CD4-positive, alpha-beta T cell treated with Interleukin-10 for 1 hour (primary cell): ENCODE measurements around the gene ATP6V0E1.

Experiments used
- DNase-seq: peaks from one replicate; pipeline ENCODE4 v3.0.0-alpha.2; 2020

ATP6V0E1 gene

DNA sequence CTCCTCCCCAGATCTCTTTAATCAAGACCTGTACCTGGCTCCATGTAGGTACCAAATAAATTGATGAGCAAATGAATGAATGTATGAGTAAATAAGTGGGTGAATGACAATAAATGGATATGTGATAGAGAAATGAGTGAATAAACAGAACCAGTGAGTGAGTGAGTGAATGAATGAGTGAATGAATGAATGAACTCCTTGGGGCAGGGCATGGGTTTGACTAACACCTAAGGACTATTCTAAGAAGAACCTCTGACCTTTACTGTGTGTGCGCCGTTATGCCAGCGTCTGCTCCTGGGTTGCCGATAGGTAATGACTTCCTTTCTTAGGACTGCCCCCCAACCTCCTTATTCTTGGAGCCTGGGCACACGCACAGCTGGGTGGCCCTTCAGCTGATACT is 26.1 kb upstream of the ATP6V0E1 start:
- no peak for DNase-seq

GRCh38 chr5:172958331-172959046 is 25.1 kb upstream of the ATP6V0E1 start:
- peak; percentile 69 for DNase-seq

DNA sequence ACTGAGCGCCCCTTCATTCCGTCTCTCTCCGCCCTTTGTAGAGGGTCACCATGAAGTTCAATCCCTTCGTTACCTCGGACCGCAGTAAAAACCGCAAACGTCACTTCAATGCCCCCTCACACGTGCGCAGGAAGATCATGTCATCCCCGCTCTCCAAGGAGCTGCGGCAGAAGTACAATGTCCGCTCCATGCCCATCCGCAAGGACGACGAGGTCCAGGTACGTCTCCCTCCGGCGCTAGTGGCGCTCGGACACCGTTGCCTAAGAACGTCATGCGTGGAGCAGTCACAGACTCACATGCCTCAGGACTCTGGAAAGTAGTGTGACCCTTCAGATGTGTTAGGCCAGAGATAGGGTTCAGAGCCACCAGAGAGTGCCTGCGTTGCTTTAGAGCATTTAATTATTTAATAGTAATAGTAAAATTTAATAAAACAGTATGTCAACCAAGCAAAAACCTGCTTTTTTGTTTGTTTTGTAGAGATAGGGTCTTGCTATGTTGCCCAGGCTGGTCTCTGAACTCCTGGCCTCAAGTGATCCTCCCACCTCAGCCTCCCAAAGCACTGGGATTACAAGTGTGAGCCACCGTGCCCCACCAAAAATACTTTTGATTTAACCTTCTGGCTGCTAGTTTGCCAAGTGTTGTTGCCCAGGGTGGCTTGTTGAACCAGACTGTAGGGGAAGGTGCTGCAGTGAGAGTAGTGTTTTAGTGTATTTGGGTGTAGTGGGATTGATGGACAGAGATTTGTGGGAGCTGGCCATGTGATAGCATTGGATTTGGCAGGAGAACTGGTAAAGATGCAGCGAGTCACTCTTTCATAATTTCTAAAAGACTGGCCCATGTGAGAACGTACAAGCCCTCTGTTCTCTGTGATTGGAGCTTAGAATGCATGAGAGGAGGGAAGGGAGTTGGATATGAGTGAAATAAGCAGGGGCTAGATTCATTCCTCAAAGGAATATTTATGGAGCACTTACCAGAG is 23.5 kb upstream of the ATP6V0E1 start:
- DNase-seq: no peak

- no peak for DNase-seq
Observed at GRCh38 chr5:172969921-172970320, 13.7 kb upstream of the ATP6V0E1 start.

- no peak for DNase-seq
Observed at GRCh38 chr5:172971482-172971881, 12.1 kb upstream of the ATP6V0E1 start.

DNA sequence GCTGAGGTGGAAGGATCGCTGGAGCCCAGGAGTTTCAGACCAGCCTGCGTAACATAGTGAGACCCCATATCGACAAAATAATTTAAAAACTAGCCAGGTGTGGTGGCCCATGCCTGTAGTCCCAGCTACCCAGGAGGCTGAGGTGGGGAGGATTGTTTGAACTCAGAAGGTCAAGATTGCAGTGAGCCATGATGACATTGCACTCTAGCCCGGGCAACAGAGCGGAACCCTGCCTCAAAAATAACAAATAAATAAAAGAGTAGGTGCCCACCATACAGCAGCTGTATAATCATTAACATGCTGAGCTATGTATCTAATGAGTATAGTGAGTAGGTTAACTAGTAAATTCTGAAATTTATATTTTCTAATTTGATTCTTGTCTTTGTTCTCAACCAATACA is 11.0 kb upstream of the ATP6V0E1 start:
- no peak for DNase-seq

DNA sequence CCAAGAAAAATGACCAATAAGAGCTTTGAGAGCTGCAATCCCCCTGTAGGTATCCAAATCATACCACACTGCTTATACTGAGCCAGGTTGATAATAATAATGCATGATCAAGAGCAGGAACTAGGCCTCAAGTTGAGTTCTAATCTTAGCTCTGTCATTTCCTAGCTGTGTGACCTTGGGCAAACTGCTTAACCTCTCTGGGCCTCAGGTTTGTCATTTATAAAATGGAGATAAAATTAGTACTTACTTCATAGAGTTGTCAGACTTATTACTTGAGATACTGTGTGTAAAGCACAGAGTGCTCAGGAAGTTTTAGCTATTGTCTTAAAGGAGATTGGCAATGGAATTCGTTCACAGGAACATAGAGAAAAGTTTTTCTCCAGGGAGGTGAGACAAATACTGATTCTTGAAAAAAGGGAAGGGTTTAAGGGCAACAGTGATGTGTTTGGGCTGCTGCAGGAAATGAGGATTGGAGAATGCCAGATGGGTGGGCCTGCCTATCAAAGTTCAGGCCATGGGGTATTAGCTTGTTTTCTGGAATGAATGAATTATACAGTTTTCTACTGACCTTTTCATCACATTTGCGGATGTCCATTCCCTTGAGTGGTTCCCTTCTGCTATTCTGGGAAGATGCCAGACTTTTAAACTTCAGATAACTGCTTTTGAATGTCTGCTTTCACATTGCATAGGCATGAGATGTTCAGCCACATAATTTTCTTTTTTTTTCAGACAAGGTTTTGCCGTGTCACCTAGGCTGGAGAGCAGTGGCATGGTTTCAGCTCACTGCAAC is 10.2 kb upstream of the ATP6V0E1 start:
- DNase-seq: no peak

DNA sequence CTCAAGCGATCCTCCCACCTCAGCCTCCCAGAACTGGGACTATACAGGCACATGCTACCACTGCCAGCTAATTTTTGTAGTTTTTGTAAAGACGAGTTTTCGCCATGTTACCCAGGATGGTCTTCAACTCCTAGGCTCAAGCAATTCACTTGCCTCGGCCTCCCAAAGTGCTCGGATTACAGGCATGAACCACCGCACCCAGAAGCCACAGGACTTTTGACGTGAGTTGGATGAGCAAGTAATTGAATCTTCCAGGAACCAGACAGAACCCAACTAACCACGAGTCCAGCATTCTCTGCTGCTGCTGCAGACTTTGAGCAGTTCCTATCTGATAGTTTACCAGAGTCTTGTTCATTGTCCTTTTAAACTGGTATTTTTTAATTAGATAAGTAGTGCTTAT is 9.6 kb upstream of the ATP6V0E1 start:
- no peak for DNase-seq

DNA sequence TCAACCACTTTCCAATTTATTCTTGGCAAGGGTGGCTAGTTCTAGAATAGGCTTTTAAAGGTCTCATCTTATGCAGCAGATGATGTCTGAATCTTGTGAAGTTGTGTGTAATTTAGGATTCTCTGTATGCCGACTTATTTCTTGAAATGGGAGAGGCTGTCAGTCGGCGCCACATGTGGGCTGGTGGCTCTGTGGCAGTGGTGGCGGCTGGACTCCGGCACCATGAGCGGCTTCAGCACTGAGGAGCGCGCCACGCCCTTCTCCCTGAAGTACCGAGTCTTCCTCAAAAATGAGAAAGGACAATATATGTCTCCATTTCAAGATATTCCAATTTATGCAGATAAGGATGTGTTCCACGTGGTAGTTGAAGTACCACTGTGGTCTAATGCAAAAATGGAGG is 8.3 kb upstream of the ATP6V0E1 start:
- DNase-seq: no peak

DNA sequence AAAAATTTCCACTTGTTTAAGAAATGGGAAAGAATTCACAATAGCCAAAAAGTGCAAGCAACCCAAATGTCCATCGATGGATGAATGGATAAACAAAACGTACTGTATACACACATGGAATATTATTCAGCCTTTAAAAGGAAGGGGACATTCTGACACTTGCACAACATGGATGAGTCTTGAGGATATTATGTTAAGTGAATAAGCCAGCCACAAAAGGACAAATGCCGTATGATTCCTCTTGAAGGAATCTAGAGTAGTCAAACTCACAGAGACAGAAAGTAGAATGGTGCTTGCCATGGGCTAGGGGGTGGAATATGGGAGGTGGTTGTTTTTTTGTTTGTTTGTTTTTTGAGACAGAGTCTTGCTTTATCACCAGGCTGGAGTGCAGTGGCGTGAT is 3.8 kb upstream of the ATP6V0E1 start:
- DNase-seq: no peak

DNA sequence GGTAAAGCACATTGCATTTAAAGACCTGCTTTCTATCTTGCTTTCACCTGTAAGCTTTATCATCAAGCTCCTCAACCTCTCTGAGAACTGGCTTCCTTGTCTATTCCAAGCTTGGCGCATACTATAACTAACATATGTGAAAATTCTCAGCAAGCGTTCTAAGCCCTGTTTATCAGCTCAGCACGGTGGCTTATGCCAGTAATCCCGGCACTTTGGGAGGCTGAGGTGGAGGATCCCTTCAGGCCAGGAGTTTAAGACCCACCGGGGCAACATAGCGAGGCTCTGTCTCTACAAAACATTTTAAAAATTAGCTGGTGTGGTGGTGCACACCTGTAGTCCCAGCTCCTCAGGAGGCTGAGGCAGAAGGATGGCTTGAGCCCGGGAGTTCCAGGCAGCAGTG is 1.6 kb upstream of the ATP6V0E1 start:
- DNase-seq: no peak

DNA sequence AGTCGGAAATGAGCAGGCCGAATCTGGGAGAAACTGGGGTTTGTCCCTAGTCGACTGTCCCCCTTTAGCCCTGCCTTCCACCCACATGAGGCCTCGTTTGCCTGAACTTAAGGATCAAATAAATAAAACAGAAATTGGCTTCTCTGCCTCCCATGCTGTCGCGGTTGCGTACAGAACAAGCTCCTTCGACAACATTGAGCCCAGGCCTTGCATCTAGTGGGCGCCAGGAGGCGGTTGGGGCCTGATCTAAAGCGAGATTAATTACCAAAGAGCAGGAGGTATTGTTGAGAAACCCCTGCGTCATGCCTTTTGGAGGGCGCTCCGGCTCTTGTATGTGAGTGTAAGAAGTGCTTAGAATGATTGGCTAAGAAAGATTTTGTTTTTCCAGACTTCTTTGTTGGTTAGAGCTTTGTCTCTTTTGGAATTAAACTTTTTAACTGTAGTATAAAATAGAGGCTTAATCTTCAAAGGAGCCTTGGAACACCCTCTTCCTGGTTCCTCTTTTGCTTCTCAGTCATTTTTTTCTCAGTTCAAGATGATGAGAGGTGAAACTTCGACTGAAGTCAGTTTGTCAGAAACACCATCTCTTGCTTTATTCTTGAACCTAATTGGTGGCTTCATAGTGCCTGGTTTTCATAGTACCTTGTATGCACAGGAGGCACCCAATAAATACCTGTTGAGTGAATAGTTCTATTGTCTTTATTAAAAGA is 828 bp downstream of the ATP6V0E1 start:
- DNase-seq: peak; percentile 81

DNA sequence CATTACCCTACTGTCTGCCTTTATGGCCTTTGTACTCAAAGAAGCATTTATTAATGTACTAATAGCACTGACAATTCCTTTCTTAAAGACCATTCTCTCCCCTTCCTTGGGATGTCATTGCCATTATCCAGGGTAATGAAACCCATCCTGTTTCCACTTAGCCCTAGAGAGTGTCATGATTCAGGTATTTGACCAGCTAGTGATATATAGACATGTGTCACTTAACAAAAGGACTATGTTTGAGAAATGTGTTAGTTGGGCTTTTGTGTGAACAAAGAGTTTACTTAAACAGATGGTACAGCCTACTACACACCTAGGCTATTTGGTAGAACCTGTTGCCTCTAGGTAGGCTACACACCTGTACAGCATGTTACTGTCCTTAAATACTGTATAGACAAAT is 2.0 kb downstream of the ATP6V0E1 start:
- no peak for DNase-seq

GRCh38 chr5:172988276-172988675 is 4.7 kb downstream of the ATP6V0E1 start:
- no peak for DNase-seq

- no peak for DNase-seq
Observed at GRCh38 chr5:172990776-172991175, 7.2 kb downstream of the ATP6V0E1 start.

DNA sequence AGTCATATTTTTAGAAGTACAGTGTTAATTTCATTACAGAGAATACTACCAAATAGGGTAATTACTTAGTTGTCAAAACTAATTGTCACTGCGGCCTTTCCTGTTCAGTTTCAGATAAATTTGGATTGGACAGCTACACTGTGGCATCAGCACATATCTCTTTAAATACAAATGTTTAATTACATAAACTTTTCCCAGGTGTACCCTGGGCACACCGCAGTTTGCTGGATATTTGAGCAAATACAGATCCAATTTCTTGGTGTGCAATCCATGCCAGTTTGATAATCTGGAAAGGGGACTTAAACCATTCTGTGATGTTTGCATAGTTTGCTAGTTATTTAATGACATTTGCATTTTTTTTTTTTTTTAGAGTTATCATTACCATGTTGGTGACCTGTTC is 10.8 kb downstream of the ATP6V0E1 start:
- no peak for DNase-seq

- DNase-seq: no peak
Observed at GRCh38 chr5:172999372-172999973, 15.9 kb downstream of the ATP6V0E1 start.

DNA sequence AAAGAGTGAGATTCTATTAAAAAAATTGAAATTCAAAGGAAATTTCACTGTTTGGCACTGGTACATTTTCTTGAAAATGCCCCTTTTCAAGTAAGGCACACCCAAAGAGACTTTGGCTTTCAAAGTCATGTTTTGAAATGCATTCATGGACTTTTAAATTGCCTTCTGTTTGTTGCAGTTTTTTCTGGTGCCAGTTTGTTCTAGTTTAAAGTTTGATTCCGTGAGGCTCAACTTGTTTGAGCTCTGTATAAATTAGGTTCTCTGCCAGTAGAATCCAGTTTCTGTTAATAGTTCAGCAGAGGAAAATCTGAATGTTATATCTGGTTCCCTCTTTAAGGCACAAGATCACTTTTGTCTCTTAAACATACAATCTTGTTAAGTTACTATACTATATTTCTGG is 16.4 kb downstream of the ATP6V0E1 start:
- DNase-seq: no peak

DNA sequence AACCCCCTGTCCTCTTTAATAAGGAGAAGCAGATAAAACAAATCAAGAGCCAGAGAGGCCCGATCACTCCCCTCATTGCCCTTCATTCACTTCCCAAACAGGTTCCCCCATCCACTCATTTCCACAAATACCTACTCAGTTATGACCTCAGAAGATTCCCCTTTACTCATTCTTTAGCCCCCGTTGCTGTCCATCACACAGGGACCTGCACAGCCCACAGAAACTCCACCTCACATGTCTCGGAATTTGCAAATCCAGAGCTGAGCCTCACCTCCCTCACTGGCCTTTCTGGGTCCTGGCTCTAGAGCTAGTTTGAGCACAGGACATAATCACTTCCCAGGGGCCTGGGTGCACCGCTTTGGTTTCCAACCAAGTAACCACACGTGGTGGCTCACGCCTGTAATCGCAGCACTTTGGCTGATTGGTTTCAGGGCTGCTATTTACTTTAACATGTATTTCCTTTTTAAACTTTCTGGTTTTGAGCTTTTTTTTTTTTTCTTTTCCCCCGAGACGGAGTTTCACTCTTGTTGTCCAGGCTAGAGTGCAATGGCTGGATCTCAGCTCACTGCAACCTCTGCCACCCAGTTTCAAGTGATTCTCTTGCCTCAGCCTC is 17.8 kb downstream of the ATP6V0E1 start:
- peak; percentile 13 for DNase-seq

GRCh38 chr5:173003360-173003759 is 19.8 kb downstream of the ATP6V0E1 start:
- DNase-seq: no peak

GRCh38 chr5:173004013-173004412 is 20.4 kb downstream of the ATP6V0E1 start:
- no peak for DNase-seq

DNA sequence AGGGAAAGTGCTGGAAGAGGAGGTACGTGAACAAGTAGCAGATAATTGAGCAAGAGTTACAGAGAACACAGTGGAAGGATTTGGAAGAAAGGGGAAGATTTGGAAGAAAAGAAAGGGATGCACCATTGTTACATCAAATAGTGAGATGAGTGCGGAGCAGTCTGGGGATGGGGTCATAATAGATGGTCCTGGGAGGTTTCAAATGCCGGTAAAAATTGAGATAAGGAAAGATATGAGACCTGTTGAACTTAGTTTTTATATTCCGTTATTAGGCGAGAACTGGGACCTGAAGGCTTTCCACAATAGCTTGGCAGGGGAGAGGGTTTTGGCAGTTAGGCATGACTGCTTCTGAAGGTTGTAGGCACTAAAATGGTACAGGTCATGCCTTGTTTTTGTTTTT is 20.9 kb downstream of the ATP6V0E1 start:
- DNase-seq: no peak
